HG03439 (cell line): ENCODE data around the gene CCDC92B.
"Not testable (repeated sequence)": the region's sequence is repeated elsewhere in the genome, so short reads cannot be mapped to it uniquely, and the experiment has no call there.

Source experiments
- ATAC-seq: cut with Tn5 transposase; IDR thresholded peaks from one replicate; pipeline ENCODE4 v1.9.1; 2021; ENCODE audit warnings: mild to moderate bottlenecking, moderate library complexity; ENCODE audit not compliant: unreplicated experiment

CCDC92B gene

GRCh38 chr17:2691069-2691871, 58.2 kb downstream of the CCDC92B start:
- no peak for ATAC-seq

DNA sequence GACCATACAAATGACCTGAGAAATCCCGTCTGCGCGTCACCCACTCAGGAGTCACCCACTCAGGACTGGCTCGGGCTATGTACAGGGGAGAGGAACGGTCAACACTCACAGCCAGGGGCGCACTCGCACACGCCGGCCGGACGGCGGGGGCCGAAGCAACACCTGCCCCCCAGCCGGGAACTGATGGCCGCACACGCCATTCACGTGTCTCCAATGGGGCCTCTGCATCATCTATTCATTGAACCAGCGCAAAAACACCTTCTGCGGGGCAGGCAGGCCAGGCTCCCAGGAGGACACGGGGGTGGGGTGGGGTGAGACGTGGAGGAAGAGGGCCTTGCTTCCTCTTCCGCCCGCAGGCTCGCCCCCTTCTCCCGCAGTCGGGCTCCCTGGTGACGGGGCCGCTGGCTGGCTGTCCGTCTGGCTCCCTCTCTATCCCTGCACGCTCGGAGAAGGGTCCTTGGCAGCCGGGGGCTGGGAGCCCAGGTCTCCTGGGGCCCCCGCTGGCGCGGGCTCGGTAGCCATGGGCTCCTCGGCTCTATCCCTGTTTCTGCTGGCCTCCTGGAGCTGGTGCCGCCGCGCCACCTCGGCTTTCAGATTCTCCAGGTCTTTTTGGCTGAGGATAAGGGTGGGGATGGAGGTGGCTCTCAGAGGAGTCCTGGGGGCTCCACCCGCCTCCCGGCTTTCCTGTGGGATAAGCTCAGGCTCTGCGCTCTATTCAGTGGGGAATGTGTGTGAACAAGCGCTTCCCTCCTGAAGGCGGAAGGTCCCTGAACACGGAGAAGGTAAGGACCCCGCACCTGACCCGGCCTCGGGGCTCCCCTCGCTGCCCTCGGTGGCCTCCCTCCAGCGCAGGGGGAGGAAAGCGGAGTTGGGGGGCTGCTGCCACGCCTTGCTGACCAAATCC, 59.0 kb downstream of the CCDC92B start:
- no peak for ATAC-seq

DNA sequence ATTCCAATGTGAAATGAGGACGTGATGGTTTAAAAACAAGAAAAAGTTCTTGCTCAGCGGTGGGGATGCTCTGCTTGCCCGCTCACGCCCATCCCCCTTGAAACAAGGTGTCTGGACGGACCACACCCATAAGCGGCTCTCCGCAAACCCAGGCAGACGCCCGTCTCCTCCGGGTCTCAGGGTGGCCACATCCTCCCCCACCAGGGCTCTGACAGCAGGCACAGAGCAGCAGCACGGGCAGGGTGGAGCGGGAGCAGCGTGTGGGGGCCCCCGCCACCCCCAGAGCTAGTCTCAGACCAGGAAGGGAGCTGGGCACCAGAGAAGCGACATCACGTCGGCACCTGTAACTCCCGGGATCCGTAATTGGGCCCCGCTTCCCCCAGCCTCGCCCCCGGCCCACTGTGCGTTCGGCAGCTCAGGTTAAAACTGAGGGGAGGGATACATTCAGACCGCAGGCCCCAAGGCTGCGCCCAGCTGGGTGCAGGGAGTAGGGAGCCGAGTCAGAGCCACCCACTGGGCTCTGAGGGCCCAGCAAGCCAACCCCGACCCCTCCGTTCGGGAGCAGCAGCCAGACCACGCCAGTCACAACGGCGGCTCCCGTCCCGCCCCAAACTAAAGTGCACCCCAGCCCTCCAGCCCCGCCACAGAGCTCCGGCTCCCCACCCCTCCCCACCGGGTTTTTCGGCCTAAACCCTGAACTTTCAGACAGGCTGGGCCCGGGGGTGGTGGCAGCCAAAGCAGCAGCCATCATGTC, 59.9 kb downstream of the CCDC92B start:
- no peak for ATAC-seq

- no peak for ATAC-seq
Measured at GRCh38 chr17:2688351-2689342, 60.8 kb downstream of the CCDC92B start.

GRCh38 chr17:2687074-2687418, 62.4 kb downstream of the CCDC92B start:
- no peak for ATAC-seq

DNA sequence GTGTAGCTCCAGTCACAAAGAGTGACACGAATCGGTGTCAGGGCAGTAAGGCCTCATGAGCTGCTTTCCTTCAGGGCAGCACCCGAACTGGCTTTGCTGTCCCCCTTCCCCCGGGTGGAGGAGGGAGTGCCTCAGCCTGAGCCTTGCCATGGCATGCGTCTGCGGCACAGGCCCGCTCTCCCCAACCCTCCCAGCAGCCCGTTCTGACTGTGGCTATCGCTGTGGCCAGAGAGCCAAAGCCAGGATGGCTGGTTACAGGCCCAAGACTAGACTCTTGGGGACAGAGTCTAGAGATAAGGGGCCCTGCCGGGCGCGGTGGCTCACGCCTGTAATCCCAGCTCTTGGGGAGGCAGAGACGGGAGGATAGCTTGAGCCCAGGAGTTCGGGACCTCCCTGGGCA, 63.8 kb downstream of the CCDC92B start:
- ATAC-seq, result no peak

GRCh38 chr17:2684549-2684948, 64.9 kb downstream of the CCDC92B start:
- ATAC-seq, result no peak

GRCh38 chr17:2683912-2684311, 65.5 kb downstream of the CCDC92B start:
- ATAC-seq, result no peak

- no peak for ATAC-seq
Measured at GRCh38 chr17:2682176-2682938, 67.1 kb downstream of the CCDC92B start.

GRCh38 chr17:2681650-2682049, 67.8 kb downstream of the CCDC92B start:
- no peak for ATAC-seq

- ATAC-seq, result no peak
Measured at GRCh38 chr17:2680961-2681360, 68.5 kb downstream of the CCDC92B start.

GRCh38 chr17:2679247-2679646, 70.2 kb downstream of the CCDC92B start:
- ATAC-seq, result not testable (repeated sequence)
